HCT116 (cell line): ENCODE results near the gene MAGEB6. TPM values are rescaled to one million over a fixed set of nuclear protein-coding genes. Genes with fewer than 3 reads are reported as not detected.

Experiments
- ATAC-seq: fragments of 200-7000 bp; cut with Tn5 transposase; 2 replicates; pipeline ENCODE4 v1.9.1; 2020; ENCODE audit warnings: mild to moderate bottlenecking, moderate library complexity
- BruUV-seq: library from RNA; stranded (reverse); fragments of 400-500 nt; replicated peaks from 2 replicates; lab custom pipeline; 2021; lab: Mats Ljungman, UMichigan
- CTCF ChIA-PET: fragments of 300-600 bp; sonication (Branson Sonifier 250); formaldehyde crosslinking; loops from one replicate; lab custom pipeline; 2021; ENCODE audit warnings: antibody characterized with exemption; lab: Charles Lee
- POLR2A ChIA-PET: fragments of 300-600, 350-600 bp; sonication (Branson Sonifier 250); formaldehyde crosslinking; loops from one replicate; lab custom pipeline; 2021; ENCODE audit warnings: antibody characterized with exemption; lab: Charles Lee
- RAD21 ChIA-PET, 2 experiments: fragments of 300-600 bp; sonication (Branson Sonifier 250); formaldehyde crosslinking; loops; one replicate each; lab custom pipeline; 2023; ENCODE audit warnings: low total read pairs in 2 of 2; ENCODE audit not compliant: uncharacterized antibody in 2 of 2, unreplicated experiment in 2 of 2, low non-redundant PET in 1 of 2; lab: Charles Lee
- DNase-seq: peaks from one replicate; pipeline ENCODE4 v3.0.0-alpha.2; 2010; ENCODE audit warnings: low read depth, low spot score
- H2AFZ ChIP-seq: fragments of 200-600 bp; shearing (Covaris generic), sonication (generic); 2 replicates; pipeline ENCODE4 v1.6.1; 2017; ENCODE audit warnings: low read depth, mixed run types, mixed read lengths, antibody characterized with exemption, low read length; ENCODE audit not compliant: poor library complexity, severe bottlenecking
- H3K27ac ChIP-seq: 2 replicates; pipeline ENCODE4 v1.5.1; 2012; ENCODE audit warnings: low read depth, low read length
- H3K27me3 ChIP-seq: fragments of 200-600 bp; sonication (generic); 2 replicates; pipeline ENCODE4 v1.6.1; 2016; ENCODE audit warnings: mixed run types, low read length, mixed read lengths; ENCODE audit not compliant: insufficient read depth
- H3K36me3 ChIP-seq, 2 experiments: fragments of 200-500 bp in 1 of 2; fragments of 200-600 bp in 1 of 2; sonication (Bioruptor generic) in 1 of 2; sonication (generic) in 1 of 2; 2 replicates each; pipeline versions ENCODE4 v1.5.1 to v1.6.1; 2014 to 2016; ENCODE audit warnings: low read length in 2 of 2, inconsistent platforms in 1 of 2, mixed read lengths in 1 of 2, mixed run types in 1 of 2; ENCODE audit not compliant: insufficient read depth in 2 of 2, control insufficient read depth in 1 of 2
- H3K4me1 ChIP-seq, 2 experiments: fragments of 200-600 bp in 1 of 2; sonication (generic) in 1 of 2; 2 replicates each; pipeline versions ENCODE4 v1.5.1 to v1.6.1; 2012 to 2017; ENCODE audit warnings: low read length in 2 of 2, inconsistent platforms in 1 of 2, mild to moderate bottlenecking in 1 of 2, mixed read lengths in 1 of 2, mixed run types in 1 of 2, moderate library complexity in 1 of 2; ENCODE audit not compliant: insufficient read depth in 2 of 2, control insufficient read depth in 1 of 2
- H3K4me2 ChIP-seq: fragments of 200-600 bp; sonication (generic); 2 replicates; pipeline ENCODE4 v1.6.1; 2017; ENCODE audit warnings: mixed run types, low read length, mixed read lengths
- H3K4me3 ChIP-seq, 2 experiments: fragments of 200-600 bp in 1 of 2; sonication (generic) in 1 of 2; replicated peaks in 1 of 2; 2 replicates each; pipeline ENCODE4 v1.5.1; 2011 to 2016; ENCODE audit warnings: low read length in 2 of 2, control low read depth in 1 of 2, low read depth in 1 of 2, mild to moderate bottlenecking in 1 of 2, mixed read lengths in 1 of 2, mixed run types in 1 of 2
- H3K79me2 ChIP-seq: fragments of 200-600 bp; sonication (generic); 2 replicates; pipeline ENCODE4 v1.6.1; 2017; ENCODE audit warnings: mild to moderate bottlenecking, mixed run types, low read length, moderate library complexity, mixed read lengths; ENCODE audit not compliant: insufficient read depth
- H3K9ac ChIP-seq: fragments of 200-600 bp; sonication (generic); 2 replicates; pipeline ENCODE4 v1.6.1; 2016; ENCODE audit warnings: low read length, mixed read lengths
- H3K9me2 ChIP-seq: fragments of 200-600 bp; sonication (generic), shearing (Covaris generic); 2 replicates; pipeline ENCODE4 v1.6.1; 2017; ENCODE audit warnings: mixed run types, mild to moderate bottlenecking, moderate library complexity; ENCODE audit not compliant: insufficient read depth
- H3K9me3 ChIP-seq, 2 experiments: fragments of 200-500 bp in 1 of 2; fragments of 200-600 bp in 1 of 2; sonication (Bioruptor generic) in 1 of 2; sonication (generic) in 1 of 2; 2 replicates each; pipeline ENCODE4 v1.6.1; 2014 to 2017; ENCODE audit warnings: low read length in 2 of 2, mixed read lengths in 2 of 2, inconsistent platforms in 1 of 2, low read depth in 1 of 2, mild to moderate bottlenecking in 1 of 2, mixed run types in 1 of 2, moderate library complexity in 1 of 2; ENCODE audit not compliant: control insufficient read depth in 1 of 2, insufficient read depth in 1 of 2
- H4K20me1 ChIP-seq: fragments of 200-600 bp; sonication (generic), shearing (Covaris generic); 2 replicates; pipeline ENCODE4 v1.6.1; 2017; ENCODE audit warnings: mixed run types, mild to moderate bottlenecking, moderate library complexity; ENCODE audit not compliant: insufficient read depth
- ATF3 ChIP-seq: IDR thresholded peaks from 2 replicates; pipeline ENCODE4 v1.6.1; 2012
- CTCF ChIP-seq, 3 experiments: fragments of 200-600 bp in 1 of 3; sonication (generic) in 1 of 3; IDR thresholded peaks in 2 of 3; conservative IDR thresholded peaks in 1 of 3; 2 replicates each; pipeline ENCODE4 v1.5.1; 2012 to 2017; ENCODE audit warnings: low read depth in 2 of 3, low read length in 2 of 3, antibody characterized with exemption in 1 of 3, borderline replicate concordance in 1 of 3, control low read depth in 1 of 3, mild to moderate bottlenecking in 1 of 3, mixed read lengths in 1 of 3, mixed run types in 1 of 3, moderate library complexity in 1 of 3; ENCODE audit not compliant: insufficient read depth in 1 of 3
- FOSL1 ChIP-seq: IDR thresholded peaks from 2 replicates; pipeline ENCODE4 v1.6.1; 2012; ENCODE audit warnings: low read depth
- JUND ChIP-seq: IDR thresholded peaks from 2 replicates; pipeline ENCODE4 v1.6.1; 2012
- MAX ChIP-seq: IDR thresholded peaks from 2 replicates; pipeline ENCODE4 v1.6.1; 2012
- POLR2A ChIP-seq: IDR thresholded peaks from 2 replicates; pipeline ENCODE4 v1.7.0; 2011; ENCODE audit warnings: borderline replicate concordance; ENCODE audit not compliant: insufficient read depth, insufficient read length; ENCODE audit errors: extremely low read depth
- REST ChIP-seq: IDR thresholded peaks from 2 replicates; pipeline ENCODE4 v1.6.1; 2012; ENCODE audit warnings: low read depth
- SIN3A ChIP-seq: IDR thresholded peaks from 2 replicates; pipeline ENCODE4 v1.6.1; 2012; ENCODE audit warnings: low read depth
- SP1 ChIP-seq: IDR thresholded peaks from 2 replicates; pipeline ENCODE4 v1.6.1; 2012; ENCODE audit warnings: low read depth
- SRF ChIP-seq: IDR thresholded peaks from 2 replicates; pipeline ENCODE4 v1.6.1; 2012; ENCODE audit warnings: low read depth
- YY1 ChIP-seq: IDR thresholded peaks from 2 replicates; pipeline ENCODE4 v1.6.1; 2011; ENCODE audit warnings: low read length, low read depth, moderate library complexity, mild to moderate bottlenecking; ENCODE audit not compliant: insufficient replicate concordance; ENCODE audit errors: extremely low read depth
- ZNF274 ChIP-seq: fragments of 200-500 bp; sonication (Bioruptor generic); IDR thresholded peaks from 2 replicates; pipeline ENCODE4 v1.6.1; 2014; ENCODE audit warnings: mild to moderate bottlenecking, low read depth, low read length, inconsistent platforms
- intact Hi-C: fragments of 100-400 bp; cut with micrococcal nuclease; formaldehyde crosslinking; loops from 2 replicates; pipeline ENCODE4 v1.10.0; 2022
- total RNA-seq: library from RNA; stranded (reverse); gene quantifications from one replicate; pipeline ENCODE4 v1.2.1, GENCODE V29; 2021; ENCODE audit not compliant: unreplicated experiment

MAGEB6 gene
- total RNA-seq, 1 experiment from 2014 or later = not detected

GRCh38 chrX:26219351-26219750, 27.1 kb downstream of the MAGEB6 start:
- no peak overlapping the region for H3K4me2 ChIP-seq
- H3K36me3 ChIP-seq = no peaks in the 10 kb centered on the region
- no peak for DNase-seq
- no peaks in the 10 kb centered on the region for H3K9me2 ChIP-seq
- ChIA-PET CTCF (no interaction called here), POLR2A (no interaction called here), RAD21 (no interaction called here)
- intact Hi-C loops = no loop called here
- no peak overlapping the region for H3K27ac ChIP-seq
- ATAC-seq = no peak
- no peak for TF ChIP-seq SP1
- no peak for TF ChIP-seq ATF3
- TF ChIP-seq REST = no peak
- TF ChIP-seq SRF = no peak
- no peak for TF ChIP-seq FOSL1
- no peak for TF ChIP-seq POLR2A
- TF ChIP-seq SIN3A = no peak
- no peak for TF ChIP-seq ZNF274
- no peak for TF ChIP-seq CTCF (IDR thresholded peaks at IDR 0.05 in 2 of 3, conservative IDR thresholded peaks at IDR 0.05 in 1 of 3; ENCODE audit: borderline replicate concordance in 1 of 3, insufficient read depth in 1 of 3, low read depth in 2 of 3, low read length in 2 of 3)
- no peak for TF ChIP-seq MAX
- TF ChIP-seq YY1 = no peak
- no peak for TF ChIP-seq JUND
- no peaks in the 10 kb centered on the region for H4K20me1 ChIP-seq
- H2AFZ ChIP-seq = no peak overlapping the region
- H3K4me3 ChIP-seq = no peak overlapping the region
- H3K79me2 ChIP-seq = no peaks in the 10 kb centered on the region
- no peaks in the 10 kb centered on the region for H3K4me1 ChIP-seq
- H3K9ac ChIP-seq = no peak overlapping the region
- H3K27me3 ChIP-seq = no peaks in the 10 kb centered on the region
- no peaks in the 10 kb centered on the region for H3K9me3 ChIP-seq
- BruUV-seq = no TSS peak
